ENCODE results near the gene KIF26B. TPM values are rescaled to one million over a fixed set of nuclear protein-coding genes. Genes with fewer than 3 reads are reported as not detected.
"Not testable (repeated sequence)": the region's sequence is repeated elsewhere in the genome, so short reads cannot be mapped to it uniquely, and the experiment has no call there.

KIF26B gene
- total RNA-seq, 6 experiments from 2014 or later: 0.31 to 0.55 (median 0.35) TPM

- H3K27me3 ChIP-seq: no peaks in the 10 kb centered on the region
- no peaks in the 10 kb centered on the region for H3K4me1 ChIP-seq
- no peaks in the 10 kb centered on the region for H3K36me3 ChIP-seq
- WGBS (ENCODE audit: insufficient coverage, low coverage, low lambda C conversion rate, missing lambda C conversion rate): 81% methylated on average over 4 of the region's 4 CpGs
- no peak overlapping the region for H3K4me3 ChIP-seq
- no peak overlapping the region for H3K27ac ChIP-seq
- TF ChIP-seq POLR2A (IDR thresholded peaks at IDR 0.05): no peak
- no peak for TF ChIP-seq CTCF (IDR thresholded peaks at IDR 0.05)
- intact Hi-C loops (cut with DNase I): no loop called here
- DNase-seq: no peak
- no peak for ATAC-seq
- H3K9me3 ChIP-seq: no peaks in the 10 kb centered on the region
Measured at GRCh38 chr1:245718951-245719350, 564.2 kb downstream of the KIF26B start.

GRCh38 chr1:245721488-245721887 lies 566.7 kb downstream of the KIF26B start:
- Histone ChIP-seq H3K27me3 (no peaks in the 10 kb centered on the region), H3K9me3 (no peaks in the 10 kb centered on the region), H3K27ac (no peak overlapping the region), H3K4me1 (no peaks in the 10 kb centered on the region), H3K4me3 (no peak overlapping the region), H3K36me3 (no peaks in the 10 kb centered on the region)
- intact Hi-C loops (cut with DNase I): no loop called here
- DNase-seq (no peak), ATAC-seq (no peak)
- 80% methylated on average over 1 of the region's 4 CpGs for WGBS (ENCODE audit: insufficient coverage, low coverage, low lambda C conversion rate, missing lambda C conversion rate)
- no peak for TF ChIP-seq CTCF (IDR thresholded peaks at IDR 0.05)
- no peak for TF ChIP-seq POLR2A (IDR thresholded peaks at IDR 0.05)

- H3K27me3 ChIP-seq; ATAC-seq; H3K36me3 ChIP-seq; H3K9me3 ChIP-seq; H3K4me1 ChIP-seq; H3K4me3 ChIP-seq; DNase-seq; H3K27ac ChIP-seq; intact Hi-C loops (cut with DNase I): not testable (repeated sequence)
- 82% methylated on average over 3 of the region's 3 CpGs for WGBS (ENCODE audit: insufficient coverage, low coverage, low lambda C conversion rate, missing lambda C conversion rate)
Measured at GRCh38 chr1:245728035-245728434, 573.2 kb downstream of the KIF26B start.

- 76% methylated on average over 2 of the region's 2 CpGs for WGBS (ENCODE audit: insufficient coverage, low coverage, low lambda C conversion rate, missing lambda C conversion rate)
- intact Hi-C loops (cut with DNase I): no loop called here
- DNase-seq: no peak
- no peak for ATAC-seq
- TF ChIP-seq CTCF (IDR thresholded peaks at IDR 0.05) (no peak), POLR2A (IDR thresholded peaks at IDR 0.05) (no peak)
- Histone ChIP-seq H3K27me3 (no peaks in the 10 kb centered on the region), H3K36me3 (no peaks in the 10 kb centered on the region), H3K4me1 (no peaks in the 10 kb centered on the region), H3K27ac (no peak overlapping the region), H3K4me3 (no peak overlapping the region), H3K9me3 (no peaks in the 10 kb centered on the region)
Measured at GRCh38 chr1:245730801-245731200, 576.0 kb downstream of the KIF26B start.

- H3K4me1 ChIP-seq; H3K4me3 ChIP-seq; H3K27ac ChIP-seq; H3K9me3 ChIP-seq; DNase-seq; ATAC-seq; H3K27me3 ChIP-seq; H3K36me3 ChIP-seq; intact Hi-C loops (cut with DNase I): not testable (repeated sequence)
- WGBS (ENCODE audit: insufficient coverage, low coverage, low lambda C conversion rate, missing lambda C conversion rate): 71% methylated on average over 1 of the region's 1 CpG
Measured at GRCh38 chr1:245740336-245740735, 585.6 kb downstream of the KIF26B start.

- H3K9me3 ChIP-seq: no peaks in the 10 kb centered on the region
- H3K27ac ChIP-seq: no peak overlapping the region
- no peaks in the 10 kb centered on the region for H3K27me3 ChIP-seq
- TF ChIP-seq CTCF (IDR thresholded peaks at IDR 0.05) (no peak), POLR2A (IDR thresholded peaks at IDR 0.05) (no peak)
- ATAC-seq: no peak
- intact Hi-C loops (cut with DNase I): no loop called here
- 79% methylated on average over 2 of the region's 9 CpGs for WGBS (ENCODE audit: insufficient coverage, low coverage, low lambda C conversion rate, missing lambda C conversion rate)
- H3K4me3 ChIP-seq: no peak overlapping the region
- no peaks in the 10 kb centered on the region for H3K36me3 ChIP-seq
- DNase-seq: no peak
- no peaks in the 10 kb centered on the region for H3K4me1 ChIP-seq
Measured at GRCh38 chr1:245742896-245743295, 588.1 kb downstream of the KIF26B start.
